HG03378 (cell line): ENCODE results near the gene AGR3.
"Not testable (repeated sequence)": the region's sequence is repeated elsewhere in the genome, so short reads cannot be mapped to it uniquely, and the experiment has no call there.

ENCODE experiments used
- ATAC-seq: cut with Tn5 transposase; IDR thresholded peaks from one replicate; pipeline ENCODE4 v1.9.1; 2021; ENCODE audit warnings: mild to moderate bottlenecking, moderate library complexity; ENCODE audit not compliant: unreplicated experiment

AGR3 gene

DNA sequence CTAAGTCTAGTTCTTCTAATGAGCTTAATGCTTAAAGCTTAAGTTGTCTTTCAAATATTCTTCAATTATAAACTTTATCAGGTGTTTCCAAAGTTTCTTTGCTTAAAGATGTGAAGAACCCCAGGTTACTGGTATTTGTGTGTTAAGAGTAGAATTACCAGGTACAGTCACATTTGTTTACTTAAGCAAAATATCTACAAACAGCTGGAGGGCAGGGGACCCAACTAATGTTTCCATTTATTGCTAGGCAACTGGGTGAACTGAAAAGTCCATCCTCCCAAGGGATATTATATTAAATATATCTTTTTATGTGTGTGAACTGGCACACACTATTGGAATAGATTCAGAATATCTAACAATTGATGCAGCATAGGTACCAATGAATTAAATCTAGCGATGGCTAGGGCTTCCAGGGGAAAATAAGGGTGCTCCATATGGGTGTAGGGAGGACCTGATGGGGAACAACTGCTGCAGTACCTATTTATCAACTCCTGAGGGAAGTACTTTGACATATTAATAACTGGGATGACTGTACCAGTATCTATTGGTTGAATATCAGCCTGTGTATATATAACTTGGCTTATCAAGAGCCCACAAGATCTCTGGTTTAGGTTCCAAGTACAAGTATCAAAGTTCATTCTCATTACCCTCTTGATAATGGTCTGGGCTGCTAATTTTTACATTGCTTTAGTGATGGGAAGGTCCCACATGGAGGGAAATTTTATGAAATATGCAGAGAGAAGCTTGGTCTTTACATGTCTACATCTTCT lies 10.3 kb upstream of the AGR3 start:
- no peak for ATAC-seq

DNA sequence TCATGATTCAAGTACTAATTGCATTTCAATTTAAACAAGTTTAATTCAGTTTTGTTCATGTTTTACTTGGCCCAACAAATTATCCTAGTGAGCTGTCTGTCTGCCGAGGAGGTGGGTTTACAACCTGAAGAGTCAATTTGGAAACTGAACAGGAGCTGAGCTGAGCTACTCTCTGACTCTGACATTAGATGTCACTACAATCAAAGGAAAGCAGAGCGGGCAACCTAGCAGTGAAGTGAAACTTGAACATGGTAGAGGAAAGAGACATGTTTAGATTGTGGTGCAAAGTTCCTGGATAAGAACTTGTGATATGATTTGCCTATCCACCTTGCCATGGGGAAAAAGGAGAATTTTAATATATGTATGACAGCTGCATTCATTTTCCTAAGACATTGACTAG lies 9.6 kb upstream of the AGR3 start:
- peak; percentile 73 for ATAC-seq

DNA sequence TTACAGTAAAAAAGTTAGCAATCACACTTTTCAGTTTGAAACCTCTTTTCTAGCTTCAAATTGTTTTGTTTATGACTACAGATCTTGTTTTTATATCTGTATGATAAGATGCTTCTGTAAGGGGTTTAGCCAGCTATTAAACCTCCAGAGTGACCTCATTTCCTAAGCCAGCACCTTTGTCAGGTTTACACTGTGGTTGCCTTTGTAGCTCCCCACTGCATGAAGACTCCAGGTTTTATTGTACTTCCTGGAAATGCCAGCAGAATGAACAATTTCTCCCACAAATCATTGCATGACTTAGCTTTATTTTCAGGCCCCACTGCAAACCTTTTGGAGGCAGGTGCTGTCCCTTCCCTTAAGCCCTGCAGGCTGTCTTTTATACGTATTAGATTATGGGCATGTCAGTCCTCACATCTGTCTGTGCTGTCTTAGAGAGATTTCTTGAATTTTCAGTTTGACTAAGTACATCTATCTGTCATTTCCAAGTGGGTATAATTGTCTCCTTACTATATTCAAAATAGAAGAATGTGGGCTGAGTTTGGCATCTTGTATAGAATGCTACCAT lies 8.2 kb upstream of the AGR3 start:
- no peak for ATAC-seq

DNA sequence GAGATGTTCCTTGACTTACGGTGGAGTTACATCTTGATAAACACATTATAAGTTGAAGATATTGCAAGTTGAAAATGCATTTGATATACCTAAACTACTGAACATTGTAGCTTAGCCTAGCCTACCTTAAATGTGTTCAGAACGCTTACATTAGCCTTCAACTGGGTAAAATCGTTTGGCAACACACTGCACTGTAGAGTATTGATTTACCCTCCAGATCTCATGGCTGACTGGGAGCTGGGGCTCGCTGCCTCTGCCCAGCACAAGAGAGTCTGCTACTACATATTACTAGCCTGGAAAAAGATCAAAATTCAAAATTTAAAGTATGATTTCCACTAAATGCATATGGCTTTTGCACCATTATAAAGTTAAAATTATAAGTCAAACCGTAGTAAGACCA lies 7.5 kb upstream of the AGR3 start:
- ATAC-seq = no peak

DNA sequence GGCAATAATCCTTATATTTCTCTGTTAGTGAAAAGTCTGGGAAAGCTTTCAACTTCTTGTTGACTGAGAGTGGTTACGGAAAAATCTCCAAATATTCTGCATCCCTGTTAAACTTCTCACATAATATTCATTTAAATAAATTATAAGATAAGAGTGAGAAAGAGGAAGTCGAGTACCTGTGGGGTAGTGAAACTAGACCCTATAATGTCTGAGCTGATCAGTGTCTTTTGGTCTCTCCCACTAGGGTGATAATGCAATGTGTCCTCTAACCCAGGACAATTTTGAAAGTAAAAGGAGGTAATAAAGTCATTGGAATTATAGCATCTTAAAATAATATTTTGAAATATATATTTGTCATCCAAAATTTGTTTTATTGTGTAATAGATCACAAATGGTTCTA lies 2.1 kb upstream of the AGR3 start:
- ATAC-seq = no peak

DNA sequence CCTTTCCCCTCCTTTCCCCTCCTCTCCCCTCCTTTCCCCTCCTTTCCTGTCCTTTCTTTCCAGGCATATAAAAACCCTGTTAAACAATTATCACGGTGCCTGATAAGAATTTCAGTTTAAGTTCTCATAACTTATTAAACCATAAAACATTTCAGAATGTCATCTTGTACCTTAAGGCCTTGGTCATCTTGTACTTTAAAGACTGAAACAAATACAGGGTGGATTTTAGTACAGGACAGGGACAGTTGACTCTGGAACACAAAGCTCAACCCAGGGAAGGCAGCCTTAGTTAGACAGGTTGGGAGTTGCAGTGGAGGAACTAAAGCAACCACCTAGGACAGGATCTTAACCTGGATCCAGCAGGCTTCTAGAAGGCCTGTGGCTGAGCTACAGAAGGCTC lies 1.2 kb downstream of the AGR3 start:
- ATAC-seq = no peak

DNA sequence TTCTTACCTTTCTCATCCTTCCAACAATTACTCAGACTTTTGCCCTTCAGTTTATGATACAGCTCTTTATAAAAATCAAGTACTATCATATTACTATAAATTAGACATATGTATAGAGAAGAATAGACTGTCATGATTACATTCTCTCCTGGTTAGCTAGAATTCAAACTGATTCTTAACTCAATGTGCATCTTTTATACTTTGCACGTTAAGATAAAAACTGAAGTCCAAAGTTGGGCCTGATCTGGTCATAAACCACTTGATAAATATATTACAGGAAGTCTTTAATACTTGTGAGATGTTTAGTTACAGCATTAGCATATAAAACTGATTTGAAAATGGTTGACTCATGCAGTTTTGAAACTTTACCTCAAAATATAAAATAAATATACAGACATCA lies 2.6 kb downstream of the AGR3 start:
- ATAC-seq = no peak

DNA sequence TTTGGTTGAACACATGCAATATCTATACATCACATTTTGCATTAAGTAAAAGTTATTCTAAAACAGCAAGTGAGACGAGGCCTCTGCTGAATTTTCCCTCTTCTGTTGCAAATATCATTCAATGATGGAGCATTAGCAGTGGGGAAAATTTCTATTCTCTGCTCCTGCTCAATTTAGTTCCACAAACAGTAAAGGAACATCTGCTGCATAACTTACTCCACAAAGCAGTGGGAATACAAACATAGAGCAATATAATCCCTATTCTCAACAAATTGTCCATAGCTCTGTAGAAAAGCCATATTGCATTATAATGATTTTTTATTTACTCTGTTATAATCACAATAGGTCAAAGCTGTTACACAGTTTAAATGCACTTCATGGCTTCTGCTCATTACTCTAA lies 5.9 kb downstream of the AGR3 start:
- ATAC-seq = no peak

DNA sequence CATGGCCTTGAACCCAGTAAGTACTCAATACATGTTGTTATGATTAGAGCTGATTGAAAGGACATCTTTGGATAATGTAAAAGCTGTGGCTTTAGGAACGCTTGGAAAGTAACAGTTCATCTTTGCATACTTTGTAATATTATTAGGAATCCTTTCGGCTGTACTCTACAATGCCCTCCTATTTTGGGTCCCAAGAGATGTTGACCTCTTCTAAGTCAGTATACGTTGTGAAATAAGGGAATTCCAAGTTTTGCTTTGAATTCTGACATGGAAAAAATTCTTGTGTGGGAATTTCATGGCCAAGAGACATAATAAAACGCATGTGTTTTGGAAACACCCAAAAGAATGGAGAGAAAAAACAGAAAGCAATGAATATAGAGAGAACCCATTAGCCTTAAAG lies 7.7 kb downstream of the AGR3 start:
- ATAC-seq = no peak

DNA sequence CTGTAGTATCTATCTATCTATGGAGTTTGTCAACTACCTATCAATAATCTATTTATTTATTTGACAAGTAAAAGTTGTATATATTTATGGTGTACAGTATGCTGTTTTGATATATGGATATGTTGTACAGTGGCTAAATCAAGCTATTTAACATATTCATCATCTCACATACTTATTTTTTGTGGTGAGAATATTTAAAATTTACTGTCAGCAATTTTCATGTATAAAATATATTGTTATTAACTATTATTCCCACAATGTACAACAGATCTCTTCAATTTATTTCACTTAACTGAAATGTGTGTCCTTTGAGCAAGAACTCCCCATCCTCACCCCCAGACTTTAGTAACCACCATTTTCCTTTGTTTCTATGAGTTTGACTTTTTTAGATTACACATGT lies 14.5 kb downstream of the AGR3 start:
- ATAC-seq = no peak

DNA sequence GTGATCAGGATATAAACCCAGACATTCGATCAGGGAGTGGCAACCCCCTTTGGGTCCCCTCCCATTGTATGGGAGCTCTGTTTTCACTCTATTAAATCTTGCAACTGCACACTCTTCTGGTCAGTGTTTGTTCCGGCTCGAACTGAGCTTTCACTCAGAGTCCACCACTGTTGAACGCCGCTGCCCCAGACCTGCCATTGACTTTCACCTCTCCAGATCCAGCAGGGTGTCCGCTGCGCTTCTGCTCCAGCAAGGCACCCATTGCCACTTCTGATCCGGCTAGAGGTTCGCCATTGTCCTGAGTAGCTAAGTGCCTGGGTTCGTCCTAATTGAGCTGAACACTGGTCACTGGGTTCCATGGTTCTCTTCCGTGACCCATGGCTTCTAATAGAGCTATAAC lies 28.6 kb downstream of the AGR3 start:
- ATAC-seq = not testable (repeated sequence)

DNA sequence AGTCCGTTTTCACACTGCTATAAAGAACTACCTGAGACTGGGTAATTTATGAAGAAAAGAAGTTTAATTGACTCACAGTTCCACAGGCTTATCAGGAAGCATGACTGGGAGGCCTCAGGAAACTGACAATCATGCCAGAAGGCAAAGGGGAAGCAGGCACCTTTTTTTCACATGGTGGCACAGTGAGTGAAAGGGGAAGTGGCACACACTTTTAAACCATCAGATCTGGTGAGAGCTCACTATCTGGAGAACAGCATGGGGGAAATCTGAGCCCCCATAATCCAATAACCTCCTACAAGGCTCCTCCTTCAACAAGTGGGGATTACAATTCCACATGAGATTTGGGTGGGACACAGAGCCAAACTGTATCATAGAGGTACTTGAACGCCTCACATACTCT lies 30.0 kb downstream of the AGR3 start:
- no peak for ATAC-seq

DNA sequence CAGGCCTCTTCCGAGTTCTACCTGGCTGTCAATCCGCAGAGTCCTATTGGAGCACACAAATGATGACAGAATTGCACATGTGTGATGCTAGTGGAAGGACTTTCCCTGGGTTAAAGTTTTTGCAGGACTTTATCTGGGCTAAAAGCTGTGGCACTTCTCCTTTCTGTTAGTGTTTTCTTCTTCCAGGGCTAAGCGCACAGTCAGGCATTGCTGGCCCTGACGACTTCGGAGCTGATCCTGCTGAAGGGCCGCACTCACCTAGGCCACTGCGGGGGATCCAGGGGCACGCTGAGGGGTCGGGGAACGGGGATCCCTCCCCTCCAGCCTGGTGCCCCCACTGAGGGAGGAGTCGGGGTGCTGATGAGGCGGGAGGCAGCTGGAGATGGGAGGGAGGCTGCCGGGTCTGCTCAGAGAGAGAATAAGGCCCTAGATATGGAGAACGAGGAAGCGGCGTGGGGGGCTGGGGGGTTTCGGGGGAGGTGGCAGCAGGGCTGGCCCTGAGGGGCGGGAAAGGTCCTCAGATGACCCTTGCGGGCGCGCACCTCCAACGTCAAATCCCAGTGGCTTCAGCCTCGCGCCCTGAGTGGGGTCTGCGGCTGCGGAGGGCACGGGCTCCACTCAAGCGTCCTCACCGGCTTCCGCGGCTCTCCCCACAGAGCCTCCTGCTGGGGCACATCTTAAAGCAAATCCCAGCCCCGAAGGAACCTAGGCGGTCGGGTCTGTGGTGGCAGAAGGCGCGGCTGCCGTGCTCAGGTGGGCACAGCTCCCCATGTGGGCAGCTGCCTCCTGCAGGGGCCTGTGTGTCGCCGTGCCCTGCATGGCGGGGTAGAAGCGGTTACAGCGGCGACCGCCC lies 30.9 kb downstream of the AGR3 start:
- no peak for ATAC-seq

DNA sequence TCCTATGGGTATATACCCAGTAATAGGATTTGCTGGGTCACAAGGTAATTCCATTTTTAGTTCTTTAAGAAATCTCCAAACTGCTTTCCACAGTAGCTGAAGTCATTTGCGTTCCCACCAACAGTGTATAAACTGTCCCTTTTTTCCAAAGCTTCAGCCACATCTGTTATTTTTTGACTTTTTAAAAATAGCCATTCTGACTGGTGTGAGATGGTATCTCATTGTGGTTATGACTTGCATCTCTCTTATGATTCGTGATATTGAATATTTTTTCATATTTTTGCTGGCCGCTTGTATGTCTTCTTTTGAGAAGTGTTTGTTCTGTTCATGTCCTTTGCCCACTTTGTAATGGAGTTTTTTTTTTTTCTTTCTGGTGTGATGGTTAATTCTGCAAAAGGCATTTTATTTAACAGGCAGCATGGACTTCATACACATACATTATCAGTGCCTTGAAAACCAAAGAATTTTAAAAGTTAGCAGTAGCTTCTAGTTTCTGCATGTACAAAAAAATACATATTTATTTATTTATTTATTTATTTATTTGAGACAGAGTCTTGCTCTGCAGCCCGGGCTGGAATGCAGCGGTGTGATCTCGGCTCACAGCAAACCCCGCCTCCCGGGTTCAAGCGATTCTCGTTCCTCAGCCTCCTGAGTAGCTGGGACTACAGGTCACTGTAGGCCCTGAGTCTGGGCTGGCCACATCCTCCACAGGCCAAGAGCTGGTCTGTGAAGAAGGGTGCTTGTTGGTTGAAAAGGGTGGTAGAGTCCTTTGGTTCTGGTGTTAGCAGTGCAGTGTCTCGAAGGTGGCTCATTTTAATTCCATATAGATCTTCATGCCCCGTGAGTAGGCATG lies 32.3 kb downstream of the AGR3 start:
- no peak for ATAC-seq

DNA sequence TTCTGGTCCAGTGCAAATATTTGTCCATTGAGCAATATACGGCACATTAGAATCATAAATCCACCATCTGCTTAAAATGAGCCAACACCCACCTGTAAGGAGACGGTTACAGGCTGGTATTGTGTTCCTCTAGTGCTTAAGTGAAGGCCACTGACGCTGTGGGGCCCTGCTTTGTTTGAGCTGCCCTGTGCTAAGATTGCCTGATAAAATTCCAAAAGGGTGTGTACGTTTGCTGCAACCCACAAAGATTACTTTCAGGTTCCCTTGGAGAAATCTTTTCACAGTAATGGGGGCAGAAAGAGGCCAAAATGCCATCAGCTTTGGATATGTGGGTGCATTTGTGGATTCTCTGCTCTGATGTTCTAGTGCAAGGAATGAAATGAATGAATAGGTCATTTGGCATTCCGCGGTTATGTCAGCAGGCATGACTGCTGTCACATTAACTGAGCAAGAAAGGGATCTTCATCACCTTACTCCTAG lies 34.4 kb downstream of the AGR3 start:
- ATAC-seq = no peak

DNA sequence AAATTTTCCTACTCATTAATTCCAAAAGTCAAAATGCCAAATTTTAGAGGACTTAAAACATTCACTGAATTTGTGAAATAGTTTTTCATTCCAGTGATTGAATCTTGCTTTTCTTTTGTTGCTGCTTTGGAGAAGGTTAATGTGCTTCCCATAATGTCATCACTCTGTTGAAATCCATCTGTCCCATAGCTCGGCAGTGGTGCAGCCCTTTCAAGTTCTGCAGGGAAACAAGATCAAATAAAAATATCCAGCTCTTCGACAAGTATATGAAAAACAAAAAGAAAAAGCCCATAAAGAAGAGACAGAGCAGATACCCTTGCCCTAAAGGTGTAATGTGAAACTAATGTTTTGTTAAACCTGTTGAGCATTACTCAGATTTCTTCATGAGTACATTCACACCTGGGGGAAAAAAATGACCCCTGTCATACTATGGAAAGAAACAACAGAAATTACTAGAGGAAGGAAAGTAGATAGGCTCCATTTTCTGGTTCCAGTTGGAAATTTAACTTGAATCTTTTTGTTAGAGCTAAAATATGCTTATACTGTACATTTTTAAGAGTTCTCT lies 35.1 kb downstream of the AGR3 start:
- ATAC-seq = no peak

DNA sequence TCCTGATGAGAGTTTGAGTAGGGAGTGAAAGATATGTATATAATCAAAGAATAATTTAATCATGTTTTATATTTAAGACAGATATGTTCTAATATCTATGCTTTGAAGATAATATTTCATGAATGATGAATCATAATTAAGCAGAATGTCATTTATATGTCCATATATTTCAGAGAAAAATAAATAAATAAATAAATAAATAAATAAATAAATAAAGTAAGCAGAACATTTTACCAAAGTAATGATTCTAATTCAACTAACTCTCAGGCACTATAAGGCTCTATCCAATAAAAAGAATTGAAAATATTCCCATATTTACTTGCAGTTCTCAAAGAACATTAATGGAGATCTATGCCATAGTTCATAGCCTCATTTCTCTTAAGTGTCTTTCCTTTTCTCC lies 36.0 kb downstream of the AGR3 start:
- no peak for ATAC-seq

DNA sequence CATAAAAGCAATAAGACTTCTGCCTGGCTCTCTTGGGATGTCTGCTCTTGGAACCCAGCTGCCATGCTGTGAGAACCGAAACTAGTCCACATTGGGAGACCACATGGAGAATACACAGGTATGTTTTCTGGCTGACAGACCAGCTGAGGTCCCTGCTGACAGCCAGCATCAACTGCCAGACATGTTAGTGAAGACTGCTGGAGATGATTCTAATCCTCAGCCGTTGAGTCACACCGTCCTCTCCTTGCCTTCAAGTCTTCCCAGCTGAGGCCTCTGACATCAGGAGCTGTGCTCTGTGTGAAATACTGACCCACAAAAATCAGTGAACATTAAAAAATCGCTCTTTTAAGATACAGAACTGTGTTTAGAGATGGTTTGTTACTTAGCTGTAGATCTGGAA lies 40.1 kb downstream of the AGR3 start:
- no peak for ATAC-seq

DNA sequence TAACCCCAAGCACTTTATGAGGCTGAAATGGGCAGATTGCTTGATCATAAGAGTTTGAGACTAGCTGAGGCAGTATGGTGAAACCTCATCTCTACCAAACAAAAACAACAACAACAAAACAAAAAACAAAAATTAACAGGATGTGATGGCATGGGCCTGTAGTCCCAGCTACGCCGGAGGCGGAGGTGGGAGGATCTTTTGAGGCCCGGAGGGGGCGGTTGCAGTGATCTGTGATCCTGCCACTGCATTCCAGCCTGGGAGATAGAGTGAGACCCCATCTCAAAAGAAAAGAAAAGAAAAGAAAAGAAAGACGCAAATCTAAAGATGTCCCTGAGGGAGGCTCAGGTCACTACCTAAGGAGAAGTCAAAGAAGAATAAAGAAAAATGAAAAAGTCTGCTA lies 41.7 kb downstream of the AGR3 start:
- no peak for ATAC-seq

DNA sequence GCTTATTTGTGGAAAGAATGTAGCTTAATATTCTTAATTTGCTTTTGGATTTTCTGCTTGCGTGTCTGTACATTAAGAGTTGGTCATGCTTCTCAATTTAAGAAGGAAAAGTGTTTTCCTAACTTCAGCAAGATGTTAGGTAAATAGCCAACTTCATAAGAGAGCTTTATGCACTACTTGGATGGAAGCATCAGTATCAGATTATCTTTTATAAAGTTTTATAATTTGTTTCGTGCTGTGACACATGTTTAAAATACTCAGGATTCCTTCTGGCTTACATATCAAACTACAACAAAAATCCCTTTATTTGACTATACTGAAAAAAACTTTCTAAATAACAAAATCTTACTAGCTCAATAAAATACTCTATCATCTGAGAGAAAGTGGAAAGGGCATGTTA lies 42.1 kb downstream of the AGR3 start:
- no peak for ATAC-seq

DNA sequence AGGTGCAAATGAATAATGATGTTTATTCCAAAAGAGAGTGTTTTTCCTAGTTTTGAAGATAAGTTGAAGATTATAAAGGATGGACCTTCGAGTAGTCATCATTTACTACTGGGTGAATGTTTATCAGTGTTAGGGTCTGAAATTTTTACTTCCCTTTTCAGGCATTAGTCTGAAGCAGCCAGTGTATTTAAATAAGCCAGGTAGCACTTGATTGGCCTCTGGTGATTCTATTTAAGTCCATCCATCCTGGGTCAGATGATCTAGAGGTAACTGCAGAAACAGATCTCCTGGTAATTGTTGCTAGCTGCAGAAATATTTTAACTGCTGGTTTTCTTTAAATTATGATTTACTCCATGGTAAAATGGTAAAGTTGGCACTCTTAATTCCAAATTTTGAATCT lies 42.9 kb downstream of the AGR3 start:
- ATAC-seq = no peak
